Activated T-cell treated with anti-CD3 and anti-CD28 coated beads for 24 hours (primary cell): Measurements from ENCODE around the gene TMEM109.
A peak's percentile ranks its signal among the peaks of the same experiment; 100 is the strongest.

Experiments used
- DNase-seq: peaks from one replicate; pipeline ENCODE4 v3.0.0-alpha.2; 2020; ENCODE audit warnings: low read depth

TMEM109 gene

DNA sequence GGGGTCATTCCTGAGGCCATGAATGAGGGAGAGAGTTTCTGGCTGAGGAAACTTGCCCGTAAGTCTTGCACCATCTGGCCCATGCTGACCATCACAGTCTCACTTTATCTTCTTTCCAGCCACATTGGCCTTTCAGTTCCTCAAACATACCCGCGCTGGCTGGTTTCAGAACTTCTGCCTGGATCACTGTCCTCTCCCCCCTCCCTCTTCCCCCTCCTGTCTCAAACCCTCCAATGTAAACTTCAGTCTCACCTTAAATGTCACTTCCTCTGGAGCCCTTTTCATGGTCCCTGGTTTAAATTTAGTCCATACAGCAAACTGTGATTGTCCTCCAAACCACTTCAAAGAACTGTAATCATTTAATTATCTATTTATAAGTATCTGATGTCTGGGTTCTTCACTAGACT is 3.7 kb upstream of the TMEM109 start:
- no peak for DNase-seq

DNA sequence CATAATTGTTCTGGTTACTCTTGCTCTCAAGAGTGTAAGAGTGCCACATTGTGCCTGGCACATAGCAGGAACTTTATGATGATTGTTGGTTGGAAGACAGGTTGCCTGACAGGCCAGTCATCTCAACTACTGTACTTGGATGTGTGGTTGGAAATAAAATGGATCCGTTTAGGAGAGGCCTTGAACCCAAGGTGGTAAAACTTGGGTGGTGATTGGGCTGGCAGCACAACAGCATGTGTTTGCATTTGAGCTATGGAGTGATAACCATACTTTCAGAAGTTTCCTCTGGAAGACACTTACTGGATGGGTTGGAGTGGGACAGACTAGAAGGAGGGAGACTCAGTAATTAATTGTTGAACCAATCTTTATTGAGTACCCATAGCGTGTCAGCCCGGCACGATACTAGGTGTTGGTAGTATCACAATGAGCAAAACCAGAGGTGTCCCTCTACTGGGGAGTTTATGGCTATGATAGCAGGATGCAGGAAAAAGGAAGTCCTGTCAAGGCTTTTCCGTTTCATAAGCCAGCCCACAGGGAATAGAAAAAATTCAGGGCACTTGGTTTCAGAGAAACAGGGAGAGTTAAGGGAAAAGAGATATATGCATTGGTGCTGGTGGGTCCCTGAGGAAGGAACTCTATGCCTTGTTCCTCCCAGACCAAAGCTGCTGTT is 3.1 kb upstream of the TMEM109 start:
- no peak for DNase-seq

DNA sequence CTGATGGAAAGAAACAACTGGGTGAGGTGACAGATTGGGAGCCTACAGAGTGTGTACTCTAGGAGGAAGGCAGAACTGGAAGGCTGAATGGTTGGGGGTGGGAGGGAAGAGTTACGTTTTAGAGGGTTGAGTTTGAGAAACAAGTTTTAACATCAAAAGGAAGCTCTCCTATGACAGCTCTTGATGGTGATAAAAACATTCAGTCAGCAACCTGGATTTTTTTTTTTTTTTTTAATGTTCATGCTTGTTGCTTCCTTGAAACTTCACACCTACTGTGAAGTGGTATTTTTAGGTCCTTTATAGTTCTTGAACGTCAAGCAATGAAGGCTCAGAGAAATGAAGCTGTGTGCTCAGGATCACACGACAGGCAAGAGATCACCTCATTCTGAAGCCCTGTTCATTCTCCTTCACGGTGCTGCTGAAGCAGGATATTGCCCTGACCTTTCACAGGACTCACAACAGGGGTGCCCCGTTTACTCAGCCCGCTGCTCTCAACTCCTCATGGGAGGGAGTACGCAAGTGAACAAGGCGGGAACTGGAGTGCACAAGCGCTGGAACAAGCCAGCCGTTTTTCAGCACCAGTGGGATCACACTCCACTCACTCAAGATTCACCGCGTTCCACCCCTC is 1.6 kb upstream of the TMEM109 start:
- no peak for DNase-seq

- no peak for DNase-seq
Measured at GRCh38 chr11:60912851-60913528, 968 bp upstream of the TMEM109 start.

GRCh38 chr11:60914633-60915247 is 782 bp downstream of the TMEM109 start:
- peak; percentile 23 for DNase-seq

GRCh38 chr11:60915248-60915914 is 1.4 kb downstream of the TMEM109 start:
- DNase-seq, result peak; percentile 63

DNA sequence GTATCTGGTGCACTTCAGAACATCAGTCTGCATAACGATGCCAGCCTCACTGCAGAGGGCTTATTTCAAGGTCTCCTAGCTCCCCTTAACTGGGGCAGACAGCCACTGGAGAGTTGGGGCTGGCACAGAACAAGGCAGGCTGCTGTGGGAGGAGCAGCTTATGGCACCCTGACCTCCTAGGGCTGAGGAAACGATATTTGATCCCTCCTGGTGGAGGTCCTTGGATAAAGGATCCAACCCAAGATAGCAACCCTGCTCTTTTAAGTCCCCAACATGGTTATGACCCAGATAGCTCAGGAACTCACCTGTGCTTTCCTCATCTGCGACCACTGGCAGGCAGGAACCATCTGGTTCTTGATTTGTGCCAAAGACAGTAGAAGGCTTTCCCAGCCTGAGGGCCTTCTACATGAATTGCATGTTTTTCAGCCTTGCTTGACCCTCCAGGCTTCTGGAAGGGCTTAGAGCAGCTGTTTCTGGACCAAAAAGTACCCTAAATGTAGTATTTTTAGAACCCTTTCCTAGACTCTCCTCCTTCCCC is 2.8 kb downstream of the TMEM109 start:
- DNase-seq, result no peak

- DNase-seq, result no peak
Measured at GRCh38 chr11:60917267-60917666, 3.3 kb downstream of the TMEM109 start.

GRCh38 chr11:60918251-60918938 is 4.4 kb downstream of the TMEM109 start:
- DNase-seq, result no peak

- no peak for DNase-seq
Measured at GRCh38 chr11:60918939-60919265, 4.9 kb downstream of the TMEM109 start.

DNA sequence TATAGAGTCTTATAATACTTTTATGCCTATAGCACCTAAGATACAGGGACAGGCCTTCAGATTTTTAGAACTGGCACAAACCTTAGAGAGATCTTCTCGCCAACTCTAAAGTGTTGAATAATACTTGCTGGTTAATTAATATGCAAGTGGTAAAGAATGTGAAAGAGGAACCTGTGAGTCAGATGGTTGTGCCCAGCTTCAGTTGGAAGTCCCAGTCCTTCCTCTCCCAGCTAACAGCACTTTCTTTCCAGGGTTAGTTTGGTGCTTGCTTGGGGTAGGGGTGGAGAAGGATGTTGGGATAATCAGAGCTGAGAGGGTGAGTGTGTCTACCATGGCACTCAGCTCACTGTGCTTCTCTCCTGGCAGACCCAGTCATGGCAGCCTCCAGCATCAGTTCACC is 5.4 kb downstream of the TMEM109 start:
- DNase-seq, result no peak

DNA sequence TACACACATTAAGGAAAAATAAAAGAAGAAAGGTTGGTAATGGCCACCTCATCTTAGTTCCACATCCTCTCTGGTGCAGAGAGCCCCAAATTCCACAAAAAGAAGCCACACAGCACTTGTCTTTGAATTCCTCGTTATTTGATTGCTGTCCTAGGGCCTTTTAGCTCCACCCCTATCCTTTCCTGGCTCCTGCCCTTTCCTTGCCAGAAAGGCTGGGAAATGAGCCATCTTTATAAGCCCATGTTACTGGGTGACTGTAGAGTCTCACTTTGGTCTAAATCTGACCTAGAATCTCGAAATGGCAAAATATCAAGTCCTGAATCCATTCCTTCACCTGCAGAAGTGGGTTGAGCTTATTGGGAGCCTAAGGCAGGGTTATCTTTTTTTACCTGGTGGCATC is 6.0 kb downstream of the TMEM109 start:
- DNase-seq, result no peak

DNA sequence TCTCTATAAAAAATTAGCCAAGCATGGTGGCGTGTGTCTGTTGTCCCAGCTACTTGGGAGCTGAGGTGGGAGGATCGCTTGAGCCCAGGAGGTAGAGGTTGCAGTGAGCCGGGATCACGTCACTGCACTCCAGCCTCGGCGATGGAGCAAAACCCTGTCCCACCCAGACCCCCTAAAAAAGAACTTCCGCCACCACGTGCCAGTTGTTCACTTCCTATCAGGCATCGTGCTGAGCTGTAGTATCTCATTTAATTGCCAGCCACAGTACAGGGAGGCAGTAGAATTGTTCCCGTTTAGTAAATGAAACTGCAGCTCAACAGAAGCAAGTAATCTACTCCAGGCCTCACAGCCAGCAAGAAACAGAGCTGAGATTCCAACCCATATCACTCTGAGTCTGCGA is 7.3 kb downstream of the TMEM109 start:
- no peak for DNase-seq

GRCh38 chr11:60921777-60922335 is 7.9 kb downstream of the TMEM109 start:
- DNase-seq, result no peak

- DNase-seq, result no peak
Measured at GRCh38 chr11:60922906-60923305, 8.9 kb downstream of the TMEM109 start.

GRCh38 chr11:60923326-60923725 is 9.4 kb downstream of the TMEM109 start:
- no peak for DNase-seq

GRCh38 chr11:60923800-60924109 is 9.8 kb downstream of the TMEM109 start:
- DNase-seq, result no peak

DNA sequence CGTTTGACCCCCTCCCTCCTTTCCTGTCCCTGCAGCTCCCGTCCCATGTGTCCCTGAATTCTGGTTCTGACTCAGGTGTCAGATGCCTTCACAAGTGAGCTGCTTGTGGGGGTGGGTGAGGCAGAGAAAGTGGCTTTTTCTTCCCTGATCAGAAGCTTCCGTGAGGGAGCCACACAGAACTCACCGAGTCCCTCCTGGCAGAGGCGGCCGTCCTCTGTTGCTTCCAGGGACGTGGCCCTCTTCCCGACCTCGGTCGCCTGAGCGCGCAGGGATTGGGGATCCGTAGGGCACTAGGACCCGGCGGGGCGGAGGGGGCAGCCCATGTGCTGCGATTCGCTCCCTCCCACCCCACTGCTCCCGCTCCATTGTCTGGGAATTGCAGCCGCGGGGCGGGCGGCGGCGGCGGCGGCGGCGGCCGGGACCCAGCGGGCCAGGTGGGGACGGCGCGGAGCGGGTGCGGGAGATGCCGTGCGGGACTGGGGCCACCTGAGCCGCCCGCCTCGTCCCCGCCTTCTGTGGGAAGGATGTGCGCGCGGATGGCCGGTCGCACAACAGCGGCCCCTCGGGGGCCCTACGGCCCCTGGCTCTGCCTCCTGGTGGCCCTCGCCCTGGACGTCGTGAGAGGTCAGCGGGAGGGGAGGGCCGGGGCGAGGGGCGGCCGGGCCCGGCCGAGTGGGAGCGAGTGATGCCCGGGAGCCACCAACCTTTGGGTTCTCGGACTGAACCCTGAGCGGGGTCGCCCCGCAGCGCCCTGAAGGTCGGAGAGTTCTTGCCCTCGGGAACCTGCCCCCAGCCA is 10.3 kb downstream of the TMEM109 start, which contains the start of gene TMEM132A:
Gene TMEM132A (plus strand): TSS at position 351 of the 796 bp plus-strand sequence. CDS start 174 bp downstream, at position 525.
- no peak for DNase-seq

DNA sequence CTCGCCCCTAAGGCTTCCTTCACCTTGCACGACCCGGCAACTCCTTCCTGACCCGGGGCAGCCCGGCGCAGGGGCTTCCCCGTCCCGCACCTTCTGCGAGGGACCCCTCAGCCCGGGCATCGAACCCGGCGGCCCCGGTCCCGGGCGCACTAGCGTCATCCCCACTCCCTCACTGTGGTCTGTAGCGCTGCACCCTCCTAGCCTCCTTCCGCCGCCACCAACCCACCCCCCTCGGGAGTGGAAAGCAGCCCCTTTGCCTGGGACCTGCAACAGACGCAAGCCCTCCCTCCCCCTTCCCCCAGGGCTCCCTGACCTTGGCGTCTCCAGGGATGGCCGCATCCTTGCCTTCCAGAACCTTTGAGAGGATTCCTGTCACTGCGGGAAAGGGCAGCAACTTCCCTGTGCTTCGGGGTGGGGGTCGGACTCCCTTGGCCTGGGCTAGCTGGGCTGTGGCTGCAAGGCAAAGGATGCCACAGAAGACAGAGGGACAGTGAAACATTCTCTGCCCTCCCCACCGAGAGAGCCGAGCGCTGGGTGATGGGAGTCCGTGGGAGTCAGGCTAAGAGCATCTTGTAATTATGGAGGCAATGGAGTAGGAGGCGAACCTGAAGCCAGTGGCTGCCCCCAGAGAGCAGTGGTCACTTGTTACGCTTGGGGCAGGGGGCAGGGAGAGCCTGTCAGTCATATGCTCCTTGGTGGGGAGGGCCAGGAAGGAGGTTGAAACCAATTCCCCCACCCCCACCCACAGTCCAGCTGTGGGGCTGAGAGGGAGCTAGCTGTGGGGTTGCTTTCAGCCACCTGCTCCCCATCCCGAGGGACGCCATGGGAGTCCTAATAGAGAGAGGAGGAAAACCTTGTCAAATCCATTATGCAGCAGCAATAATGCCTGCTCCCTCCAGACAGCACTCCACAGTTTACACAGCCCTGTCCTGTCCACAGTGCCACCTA is 11.2 kb downstream of the TMEM109 start:
- no peak for DNase-seq
